Fibroblast of lung (primary cell): Measurements from ENCODE around the gene AFAP1L2.

Experiments
- EZH2 ChIP-seq: IDR thresholded peaks from 2 replicates; pipeline ENCODE4 v1.5.1; 2012; ENCODE audit warnings: low read length, control low read depth, mild to moderate bottlenecking; ENCODE audit errors: missing control alignments
- TF ChIP-seq, protein P1 (sequence below), 2 donors: IDR thresholded peaks in 1 of 2; conservative IDR thresholded peaks in 1 of 2; 1 replicate in 1 of 2; 2 replicates in 1 of 2; pipeline ENCODE4 v1.5.1; 2011 to 2012; ENCODE audit warnings: low read length in 2 of 2, control low read depth in 1 of 2, inconsistent platforms in 1 of 2, low read depth in 1 of 2, mild to moderate bottlenecking in 1 of 2

DNA sequence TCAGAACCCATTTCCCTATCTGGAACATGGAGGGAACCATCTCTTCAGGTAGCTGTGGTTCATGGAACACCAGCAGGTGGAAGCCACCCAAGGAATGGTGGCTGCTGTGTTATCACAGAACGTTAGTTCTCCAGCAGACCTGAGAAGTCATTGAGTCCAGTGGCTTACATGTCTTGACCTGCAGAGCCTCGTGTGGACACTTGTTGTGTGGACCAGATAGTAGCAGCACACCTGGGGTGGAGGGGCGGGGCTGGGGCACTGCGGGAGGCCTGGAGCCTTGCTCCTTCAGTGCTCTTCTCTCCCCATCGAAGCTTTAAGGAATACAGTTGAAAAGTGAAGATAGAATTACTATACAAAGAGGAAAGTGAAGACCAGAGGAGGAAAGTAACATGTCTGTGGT is 122.8 kb downstream of the AFAP1L2 start:
- TF ChIP-seq, protein P1, sequence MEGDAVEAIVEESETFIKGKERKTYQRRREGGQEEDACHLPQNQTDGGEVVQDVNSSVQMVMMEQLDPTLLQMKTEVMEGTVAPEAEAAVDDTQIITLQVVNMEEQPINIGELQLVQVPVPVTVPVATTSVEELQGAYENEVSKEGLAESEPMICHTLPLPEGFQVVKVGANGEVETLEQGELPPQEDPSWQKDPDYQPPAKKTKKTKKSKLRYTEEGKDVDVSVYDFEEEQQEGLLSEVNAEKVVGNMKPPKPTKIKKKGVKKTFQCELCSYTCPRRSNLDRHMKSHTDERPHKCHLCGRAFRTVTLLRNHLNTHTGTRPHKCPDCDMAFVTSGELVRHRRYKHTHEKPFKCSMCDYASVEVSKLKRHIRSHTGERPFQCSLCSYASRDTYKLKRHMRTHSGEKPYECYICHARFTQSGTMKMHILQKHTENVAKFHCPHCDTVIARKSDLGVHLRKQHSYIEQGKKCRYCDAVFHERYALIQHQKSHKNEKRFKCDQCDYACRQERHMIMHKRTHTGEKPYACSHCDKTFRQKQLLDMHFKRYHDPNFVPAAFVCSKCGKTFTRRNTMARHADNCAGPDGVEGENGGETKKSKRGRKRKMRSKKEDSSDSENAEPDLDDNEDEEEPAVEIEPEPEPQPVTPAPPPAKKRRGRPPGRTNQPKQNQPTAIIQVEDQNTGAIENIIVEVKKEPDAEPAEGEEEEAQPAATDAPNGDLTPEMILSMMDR (conservative IDR thresholded peaks at IDR 0.05 in 1 of 2, IDR thresholded peaks at IDR 0.05 in 1 of 2; ENCODE audit: low read depth in 1 of 2, low read length in 2 of 2) = no peak
- TF ChIP-seq EZH2 = no peak
